RWPE1 (cell line): ENCODE results near the gene ZNF746.

ENCODE experiments used
- CTCF ChIA-PET: fragments of 350-600 bp; sonication (Branson Sonifier 250); formaldehyde crosslinking; extraction: SDS; loops from one replicate; lab custom pipeline; 2021; lab: Yijun Ruan, JAX
- POLR2A ChIA-PET: fragments of 400-600 bp; formaldehyde crosslinking; extraction: SDS; loops from one replicate; lab custom pipeline; 2020; ENCODE audit warnings: antibody characterized with exemption; ENCODE audit not compliant: low non-redundant PET; lab: Yijun Ruan, JAX
- DNase-seq: peaks from one replicate; pipeline ENCODE4 v3.0.0; 2012; ENCODE audit warnings: low spot score
- H3K27ac ChIP-seq: fragments of 450-650 bp; 2 replicates; pipeline ENCODE4 v1.5.1; 2017
- TF ChIP-seq, protein P1 (sequence below): fragments of 450-650 bp; conservative IDR thresholded peaks from 2 replicates; pipeline ENCODE4 v1.5.1; 2017; ENCODE audit warnings: low read depth, mild to moderate bottlenecking

The ZNF746 gene

DNA sequence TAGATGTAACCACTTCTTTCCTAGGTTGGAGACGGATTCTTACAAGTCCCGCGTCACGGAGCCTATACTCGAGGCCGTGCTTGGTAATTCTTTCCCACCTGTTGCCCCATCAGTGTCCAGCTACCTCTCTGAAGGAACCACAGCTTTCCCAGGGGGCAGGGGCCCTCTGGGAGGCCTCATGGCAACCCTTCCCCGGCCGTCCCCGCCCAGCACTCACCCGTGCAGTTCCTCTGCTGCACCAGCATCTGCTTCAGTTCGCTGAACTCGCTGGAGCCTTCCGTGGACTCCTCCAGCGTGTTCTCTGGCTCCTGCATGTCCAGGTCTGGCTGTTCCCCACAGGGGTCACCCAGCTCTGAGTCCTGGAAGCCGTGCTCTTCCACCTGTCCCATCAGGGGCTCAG is 61.3 kb downstream of the ZNF746 start:
- DNase-seq: no peak
- CTCF ChIA-PET: interaction anchor here (0.6 kb wide), 1 partner anchor 580 kb away, joined by 3 read pairs; no protein-coding TSS in a partner anchor

DNA sequence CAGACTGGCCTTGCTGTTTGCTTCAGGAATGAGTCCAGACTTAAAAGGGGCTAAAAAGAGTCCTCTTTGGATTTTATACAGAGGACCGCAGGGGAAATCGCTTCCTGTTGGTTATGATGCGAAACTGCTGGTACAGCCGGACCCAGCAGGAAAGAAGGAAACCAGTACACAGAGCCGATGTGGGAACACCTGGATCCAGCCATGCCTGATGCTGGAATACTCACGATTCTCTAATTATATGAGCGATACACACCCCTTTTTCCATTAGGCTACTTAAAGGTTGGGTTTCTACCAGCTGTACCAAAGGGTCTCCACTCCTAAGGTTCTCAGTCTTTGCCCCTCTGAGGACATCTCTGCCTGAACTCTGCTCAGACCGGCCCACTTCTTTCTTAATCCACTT is 64.5 kb downstream of the ZNF746 start:
- no peak overlapping the region for H3K27ac ChIP-seq
- POLR2A ChIA-PET: no interaction called here
- CTCF ChIA-PET: no interaction called here
- DNase-seq: no peak
- TF ChIP-seq, protein P1, sequence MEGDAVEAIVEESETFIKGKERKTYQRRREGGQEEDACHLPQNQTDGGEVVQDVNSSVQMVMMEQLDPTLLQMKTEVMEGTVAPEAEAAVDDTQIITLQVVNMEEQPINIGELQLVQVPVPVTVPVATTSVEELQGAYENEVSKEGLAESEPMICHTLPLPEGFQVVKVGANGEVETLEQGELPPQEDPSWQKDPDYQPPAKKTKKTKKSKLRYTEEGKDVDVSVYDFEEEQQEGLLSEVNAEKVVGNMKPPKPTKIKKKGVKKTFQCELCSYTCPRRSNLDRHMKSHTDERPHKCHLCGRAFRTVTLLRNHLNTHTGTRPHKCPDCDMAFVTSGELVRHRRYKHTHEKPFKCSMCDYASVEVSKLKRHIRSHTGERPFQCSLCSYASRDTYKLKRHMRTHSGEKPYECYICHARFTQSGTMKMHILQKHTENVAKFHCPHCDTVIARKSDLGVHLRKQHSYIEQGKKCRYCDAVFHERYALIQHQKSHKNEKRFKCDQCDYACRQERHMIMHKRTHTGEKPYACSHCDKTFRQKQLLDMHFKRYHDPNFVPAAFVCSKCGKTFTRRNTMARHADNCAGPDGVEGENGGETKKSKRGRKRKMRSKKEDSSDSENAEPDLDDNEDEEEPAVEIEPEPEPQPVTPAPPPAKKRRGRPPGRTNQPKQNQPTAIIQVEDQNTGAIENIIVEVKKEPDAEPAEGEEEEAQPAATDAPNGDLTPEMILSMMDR: no peak

More for the DNA sequence above, 61.3 kb downstream of the ZNF746 start:
- POLR2A ChIA-PET: no interaction called here
- TF ChIP-seq, protein P1: no peak
- H3K27ac ChIP-seq: no peak overlapping the region

DNA sequence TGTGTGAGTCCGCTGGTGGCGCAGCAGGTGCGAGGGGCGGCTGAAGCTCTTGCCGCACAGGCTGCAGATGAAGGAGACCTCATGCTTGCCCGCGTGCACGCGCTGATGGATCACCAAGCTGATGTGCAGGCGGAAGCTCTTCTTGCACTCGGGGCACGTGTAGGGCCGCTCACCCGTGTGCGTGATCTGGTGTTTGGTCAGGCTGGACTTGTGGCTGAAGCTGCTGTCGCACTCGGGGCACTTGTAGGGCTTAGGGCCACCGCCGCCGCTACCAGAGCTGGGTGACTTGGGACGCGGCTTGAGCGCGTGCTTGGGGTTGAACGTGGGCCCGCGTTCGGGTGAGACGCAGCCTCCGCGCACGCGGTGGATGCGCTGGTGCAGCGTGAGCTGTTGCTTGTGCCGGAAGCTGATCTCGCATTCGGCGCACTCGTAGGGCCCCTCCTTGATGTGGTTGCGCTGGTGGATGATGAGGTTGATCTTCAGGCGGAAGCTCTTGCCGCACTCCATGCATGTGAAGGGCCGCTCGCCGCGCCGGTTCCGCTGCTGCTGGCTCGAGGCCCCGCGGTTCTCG is 65.4 kb downstream of the ZNF746 start:
- POLR2A ChIA-PET: no interaction called here
- TF ChIP-seq, protein P1: no peak
- H3K27ac ChIP-seq: no peak overlapping the region
- CTCF ChIA-PET: interaction anchor here (0.7 kb wide), 1 partner anchor 270 kb away, joined by 4 read pairs; no protein-coding TSS in a partner anchor
- DNase-seq: no peak

DNA sequence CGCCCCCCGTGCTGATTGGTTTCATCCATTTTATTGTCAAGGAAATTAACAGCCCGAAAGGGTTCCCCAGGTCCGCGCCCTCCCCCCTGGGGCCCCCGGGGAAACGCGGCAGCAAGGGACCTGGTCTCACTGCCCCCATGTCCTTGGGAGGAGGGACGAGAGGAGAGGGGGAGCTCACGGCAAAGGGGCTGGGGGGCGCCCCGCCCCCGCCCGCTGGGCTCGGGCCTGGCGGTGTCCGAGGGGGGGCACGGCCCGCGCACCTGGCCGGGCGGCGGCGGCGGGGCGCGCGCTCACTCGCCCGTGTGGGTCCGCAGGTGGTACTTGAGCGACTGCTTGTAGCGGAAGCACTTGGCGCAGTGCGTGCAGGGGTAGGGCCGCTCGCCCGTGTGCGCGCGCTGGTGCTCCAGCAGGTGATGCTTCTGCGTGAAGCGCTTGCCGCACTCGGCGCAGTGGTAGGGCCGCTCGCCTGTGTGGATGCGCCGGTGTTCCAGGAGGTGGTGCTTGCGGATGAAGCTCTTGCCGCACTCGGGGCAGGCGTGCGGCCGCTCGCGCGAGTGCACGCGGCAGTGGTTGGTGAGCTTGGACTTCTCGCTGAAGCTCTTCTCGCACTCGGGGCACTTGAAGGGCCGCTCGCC is 66.0 kb downstream of the ZNF746 start:
- DNase-seq: no peak
- no peak overlapping the region for H3K27ac ChIP-seq
- POLR2A ChIA-PET: no interaction called here
- TF ChIP-seq, protein P1: no peak
- CTCF ChIA-PET: interaction anchor here (0.7 kb wide), 1 partner anchor 270 kb away, joined by 4 read pairs; no protein-coding TSS in a partner anchor

DNA sequence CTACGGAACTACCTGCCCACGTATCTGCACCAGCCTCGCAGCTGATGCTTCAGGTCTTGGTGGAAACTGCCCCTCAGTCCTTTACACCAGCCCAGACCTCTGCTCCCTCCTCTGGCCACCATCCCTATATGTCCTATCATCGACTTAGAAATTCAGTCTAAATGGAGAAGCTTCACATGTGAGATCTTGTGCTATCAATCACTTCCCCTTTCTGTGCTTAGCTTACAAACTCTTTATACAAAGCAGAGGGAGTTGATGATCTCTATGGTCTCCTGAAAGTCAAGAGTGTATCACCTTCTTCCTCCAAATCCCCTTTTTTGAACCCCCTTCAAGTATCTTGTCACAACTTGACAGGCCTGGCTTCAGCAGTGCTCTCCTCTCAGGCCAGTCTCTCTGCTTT is 67.4 kb downstream of the ZNF746 start:
- TF ChIP-seq, protein P1: no peak
- no peak for DNase-seq
- POLR2A ChIA-PET: no interaction called here
- CTCF ChIA-PET: interaction anchor here (1.0 kb wide), 1 partner anchor 195 kb away, joined by 4 read pairs; no protein-coding TSS in a partner anchor
- H3K27ac ChIP-seq: no peak overlapping the region

DNA sequence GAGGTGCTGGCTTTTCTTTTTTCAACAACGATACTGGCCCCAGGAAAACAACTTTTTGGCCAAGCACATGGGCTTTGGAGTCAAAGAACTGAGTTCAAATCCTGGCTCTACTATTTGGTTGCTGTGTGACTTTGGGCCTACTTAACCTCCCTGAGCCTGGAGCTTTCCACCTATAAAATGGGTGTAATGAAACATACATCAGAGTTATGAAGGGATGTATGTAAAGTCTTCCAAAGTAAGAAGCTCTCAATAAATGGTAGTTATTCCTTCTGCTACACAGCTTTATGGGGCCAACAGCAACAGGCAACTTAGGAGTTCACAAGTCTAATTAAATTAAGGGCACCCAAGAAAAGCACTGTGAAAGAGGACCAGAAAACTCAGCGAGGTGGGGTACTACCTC is 69.7 kb downstream of the ZNF746 start:
- TF ChIP-seq, protein P1: no peak
- ChIA-PET POLR2A (no interaction called here), CTCF (no interaction called here)
- H3K27ac ChIP-seq: no peak overlapping the region
- DNase-seq: no peak
